Heart left ventricle (tissue), 13 donors: Measurements from ENCODE around the gene SPATS2L.

Experiments
- POLR2A ChIP-seq, 2 donors: fragments of 450-650 bp; IDR thresholded peaks; one replicate each; pipeline ENCODE4 v1.6.1; 2017; ENCODE audit warnings: antibody characterized with exemption in 2 of 2, mild to moderate bottlenecking in 2 of 2, moderate library complexity in 2 of 2
- TF ChIP-seq, protein P1 (sequence below), 12 donors: fragments of 200-600 bp; sonication (generic) in 4 of 12; IDR thresholded peaks; one replicate each; pipeline versions ENCODE4 v1.5.0 to v1.8.0; 2018 to 2022; ENCODE audit warnings: antibody characterized with exemption in 12 of 12, mild to moderate bottlenecking in 5 of 12
- donor health status: ischemic (EF 13 %, LVEDD 7.1; RV severe dilation, severe dysfunction).
- donor health status: DM: no; HTN: yes; CAD: no.
- donor health status: DM: no; HTN: no; CAD: no.
- donor health status: ischemic (EF 25% LVEDD 6.9; RV normal size, moderate dysfunction).
- donor health status: ischemic (EF 25% LVEDD 5.7; RV mildly dilated, moderate dysfunction).
- donor health status: ischemic (EF 35%, LVEDD 5.7; RV mildly dilated, moderate dysfunction).
- donor health status: nonischemic (EF 11% LVEDD 7.7; RV severe dilation, severe dysfunction).
- donor health status: DM: yes; HTN: yes; CAD: no.
- donor health status: PGD.
- donor health status: ischemic (EF 29% LVEDD 5.4; RV normal size, mild dysfunction).
- donor health status: nonischemic (EF 23%, LVEDD 6.1; RV moderate dilation, normal function).

DNA sequence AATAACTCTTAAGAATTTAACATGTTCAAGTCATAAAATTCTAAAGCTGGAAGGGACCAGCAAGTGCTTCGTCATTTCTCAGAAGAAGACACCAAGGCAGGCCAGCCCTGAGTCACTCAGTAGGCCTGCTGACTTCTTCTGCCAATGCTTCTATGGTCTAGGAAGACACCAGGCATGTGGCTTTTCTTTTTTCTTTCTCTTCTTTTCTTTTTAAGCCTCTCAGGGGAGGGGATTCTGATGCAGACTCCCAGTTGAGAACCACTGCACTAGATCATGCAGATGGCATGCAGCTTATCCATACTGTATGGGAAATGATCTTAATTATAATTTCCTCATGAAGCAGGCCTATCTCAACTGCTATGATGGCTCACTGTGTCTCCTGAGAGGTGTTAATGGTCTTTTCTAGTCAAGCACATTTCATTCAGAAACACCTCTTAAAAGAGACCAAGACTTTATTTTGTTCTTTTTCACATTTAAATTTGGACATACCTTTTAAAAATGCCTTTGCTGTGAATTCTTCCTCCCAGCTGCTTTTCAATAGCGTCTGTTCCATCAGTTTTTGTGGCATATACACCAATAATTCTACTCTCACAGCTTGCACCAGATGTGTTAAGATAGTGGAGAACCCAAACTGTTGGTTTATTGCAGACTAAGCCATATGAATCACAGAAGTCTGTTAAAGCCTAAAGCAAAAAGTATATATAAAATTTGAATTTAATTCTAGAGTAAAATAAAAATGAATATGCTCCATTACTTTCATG is 192.1 kb downstream of the SPATS2L start:
- TF ChIP-seq POLR2A (IDR thresholded peaks at IDR 0.05): no peak
- TF ChIP-seq, protein P1, sequence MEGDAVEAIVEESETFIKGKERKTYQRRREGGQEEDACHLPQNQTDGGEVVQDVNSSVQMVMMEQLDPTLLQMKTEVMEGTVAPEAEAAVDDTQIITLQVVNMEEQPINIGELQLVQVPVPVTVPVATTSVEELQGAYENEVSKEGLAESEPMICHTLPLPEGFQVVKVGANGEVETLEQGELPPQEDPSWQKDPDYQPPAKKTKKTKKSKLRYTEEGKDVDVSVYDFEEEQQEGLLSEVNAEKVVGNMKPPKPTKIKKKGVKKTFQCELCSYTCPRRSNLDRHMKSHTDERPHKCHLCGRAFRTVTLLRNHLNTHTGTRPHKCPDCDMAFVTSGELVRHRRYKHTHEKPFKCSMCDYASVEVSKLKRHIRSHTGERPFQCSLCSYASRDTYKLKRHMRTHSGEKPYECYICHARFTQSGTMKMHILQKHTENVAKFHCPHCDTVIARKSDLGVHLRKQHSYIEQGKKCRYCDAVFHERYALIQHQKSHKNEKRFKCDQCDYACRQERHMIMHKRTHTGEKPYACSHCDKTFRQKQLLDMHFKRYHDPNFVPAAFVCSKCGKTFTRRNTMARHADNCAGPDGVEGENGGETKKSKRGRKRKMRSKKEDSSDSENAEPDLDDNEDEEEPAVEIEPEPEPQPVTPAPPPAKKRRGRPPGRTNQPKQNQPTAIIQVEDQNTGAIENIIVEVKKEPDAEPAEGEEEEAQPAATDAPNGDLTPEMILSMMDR (IDR thresholded peaks at IDR 0.05): no peak
